Activated T-helper 1 cell treated with Interleukin-2 at 50 U/mL for 16 hours (primary cell): ENCODE measurements around the gene STIP1.
A peak's percentile ranks its signal among the peaks of the same experiment; 100 is the strongest.

ENCODE experiments used
- DNase-seq: peaks from one replicate; pipeline ENCODE4 v3.0.0-alpha.2; 2020; ENCODE audit warnings: low read depth

The STIP1 gene

DNA sequence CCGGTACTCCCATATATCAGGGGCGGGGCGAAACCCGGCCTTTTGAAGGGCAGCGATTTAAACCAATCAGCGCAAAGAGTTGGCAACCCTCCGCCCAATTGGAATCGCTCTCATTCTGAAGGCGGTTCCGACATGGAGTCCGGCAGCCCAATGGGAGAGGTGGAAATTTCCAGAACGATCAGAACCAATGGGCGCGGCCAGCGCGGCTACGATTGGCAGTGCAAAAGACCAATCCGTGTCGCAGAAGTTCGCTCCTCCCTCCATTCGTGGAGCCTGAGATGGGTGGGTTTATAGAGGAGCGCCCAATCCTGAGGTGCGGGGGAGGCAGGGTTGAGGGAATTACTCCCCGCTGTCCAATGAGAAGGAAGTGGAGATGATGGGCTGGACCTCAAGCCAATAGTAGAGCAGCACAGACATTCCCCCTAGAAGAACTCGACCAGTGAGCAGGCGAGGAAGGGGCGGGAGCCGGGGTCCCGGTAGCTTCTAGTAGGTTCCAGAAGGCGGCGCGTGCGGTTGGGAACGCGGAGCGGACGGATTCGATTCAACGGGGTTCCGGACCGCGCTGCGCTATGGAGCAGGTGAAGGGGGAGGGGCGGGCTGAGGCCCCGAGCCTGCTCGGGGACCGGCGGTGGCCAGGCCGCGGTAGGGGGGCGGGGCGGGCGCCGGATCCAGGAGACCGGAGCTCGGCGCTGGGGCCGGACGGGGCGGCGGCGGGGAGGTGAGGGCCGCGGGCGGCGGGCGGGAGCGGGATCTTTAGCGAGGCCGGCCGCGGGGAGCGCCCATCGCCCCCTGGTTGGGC lies at the start of gene STIP1:
TSS of gene STIP1 (plus strand) at position 479 of the 799 bp plus-strand sequence. CDS start at position 570, 91 bp downstream.
- peak; percentile 97 for DNase-seq

GRCh38 chr11:64136765-64137441 lies 49.1 kb upstream of the STIP1 start:
- no peak for DNase-seq

GRCh38 chr11:64138398-64138797 lies 47.6 kb upstream of the STIP1 start:
- DNase-seq, result no peak

DNA sequence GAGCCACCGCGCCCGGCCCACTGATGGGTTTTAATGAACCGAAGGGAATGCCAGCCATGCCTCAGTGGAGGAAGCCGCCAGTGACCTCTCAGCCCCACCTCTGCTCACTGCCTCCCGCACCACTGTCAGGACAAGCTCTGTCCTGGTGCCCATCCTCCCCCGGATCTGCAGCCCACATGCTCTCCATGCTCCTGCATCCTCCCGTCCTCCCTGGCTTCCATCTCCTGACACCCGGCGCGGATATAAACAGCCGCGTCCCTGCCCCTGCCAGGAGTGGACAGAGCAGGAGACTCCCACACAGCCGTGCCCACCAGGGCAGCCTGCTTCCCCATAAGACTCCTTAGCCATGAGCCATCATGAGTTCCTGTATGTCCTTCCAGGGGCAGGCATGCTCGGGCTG lies 46.9 kb upstream of the STIP1 start:
- DNase-seq, result no peak

- DNase-seq, result no peak
Observed at GRCh38 chr11:64140082-64140481, 45.9 kb upstream of the STIP1 start.

GRCh38 chr11:64141081-64141783 lies 44.7 kb upstream of the STIP1 start:
- no peak for DNase-seq

DNA sequence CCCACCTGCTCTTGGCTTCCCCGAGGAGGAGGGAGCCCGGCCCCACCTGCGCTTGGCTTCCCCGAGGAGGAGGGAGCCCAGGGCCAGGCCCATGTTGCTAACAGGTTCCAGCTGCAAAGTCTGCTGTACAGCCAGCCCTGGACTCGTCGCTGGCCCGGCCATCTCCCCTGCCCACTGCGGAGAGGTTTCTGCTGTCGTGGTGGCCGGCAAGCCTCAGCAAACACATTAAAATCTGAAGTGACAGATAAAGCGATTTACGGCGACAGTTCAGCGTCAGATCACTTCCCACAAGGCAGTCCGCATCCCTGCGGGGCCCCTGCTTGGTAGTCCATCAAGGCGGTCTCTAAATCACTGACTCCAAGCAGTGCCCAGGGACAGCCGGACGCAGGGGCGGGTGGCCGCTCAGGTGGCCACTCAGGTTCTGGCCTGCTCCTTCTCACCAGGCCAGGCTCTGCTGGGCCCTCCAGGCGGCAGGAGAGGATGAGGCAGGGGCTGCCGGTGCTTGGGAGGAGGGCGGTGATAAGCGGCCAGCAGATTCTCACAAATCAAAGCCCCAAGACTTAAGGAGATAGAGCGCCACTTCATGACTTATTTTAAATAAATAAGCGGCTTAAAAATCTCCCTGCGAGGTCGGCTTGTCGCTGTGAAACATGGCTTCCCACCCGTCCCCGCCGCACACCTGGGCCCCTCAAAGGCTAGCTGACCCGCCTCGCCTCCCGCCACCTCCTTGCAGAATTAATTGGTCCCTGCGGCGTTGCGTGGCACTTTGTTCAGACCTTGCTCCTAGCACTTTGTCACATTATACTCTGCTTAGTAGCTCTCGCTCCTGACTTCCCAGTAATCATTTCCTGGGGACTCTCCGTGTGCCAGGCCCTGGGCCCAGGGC lies 41.1 kb upstream of the STIP1 start:
- DNase-seq, result no peak

- DNase-seq, result peak; percentile 25
Observed at GRCh38 chr11:64146036-64146955, 39.7 kb upstream of the STIP1 start.

GRCh38 chr11:64148226-64148916 lies 37.6 kb upstream of the STIP1 start:
- peak; percentile 52 for DNase-seq

DNA sequence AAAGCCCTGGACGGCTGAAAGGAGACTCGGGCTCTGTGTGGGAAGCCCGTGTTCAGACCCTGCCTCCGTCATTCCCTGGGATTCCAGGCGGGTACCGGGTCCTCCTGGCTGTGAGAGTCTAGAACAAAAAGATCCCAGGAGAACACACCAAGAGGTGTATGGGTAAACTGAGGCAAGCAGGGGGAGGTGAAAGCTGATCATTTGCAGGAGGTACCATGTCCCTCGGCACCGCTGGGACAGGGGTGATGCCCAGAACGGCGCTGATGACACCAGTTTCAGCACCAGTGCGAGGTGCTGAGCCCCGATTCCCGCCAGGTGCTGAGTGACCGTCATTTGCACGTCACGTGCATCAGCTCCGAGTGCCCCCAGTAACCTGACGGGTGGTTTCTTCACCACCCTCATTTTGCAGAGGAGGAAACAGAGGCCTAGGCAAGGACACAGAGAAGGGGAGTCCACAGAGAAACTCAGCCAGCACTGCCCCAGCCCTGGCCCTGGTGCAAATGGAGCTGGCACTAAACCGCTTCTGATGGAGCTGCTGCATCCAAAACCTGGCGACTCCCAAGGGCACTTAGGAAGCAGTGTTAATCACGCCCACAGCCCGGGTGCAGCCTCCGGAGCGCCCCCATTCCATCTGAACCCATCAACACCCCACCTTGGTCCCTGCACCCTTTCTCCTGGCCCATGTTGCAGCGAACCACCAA lies 36.9 kb upstream of the STIP1 start:
- DNase-seq, result no peak

GRCh38 chr11:64150051-64150450 lies 35.9 kb upstream of the STIP1 start:
- DNase-seq, result no peak

- DNase-seq, result no peak
Observed at GRCh38 chr11:64150481-64151239, 35.3 kb upstream of the STIP1 start.

- DNase-seq, result no peak
Observed at GRCh38 chr11:64151337-64151736, 34.6 kb upstream of the STIP1 start.

- DNase-seq, result peak; percentile 59
Observed at GRCh38 chr11:64152841-64153691, 32.9 kb upstream of the STIP1 start.

GRCh38 chr11:64153812-64154211 lies 32.2 kb upstream of the STIP1 start:
- DNase-seq, result no peak

- DNase-seq, result no peak
Observed at GRCh38 chr11:64156235-64157011, 29.5 kb upstream of the STIP1 start.
